ENCODE measurements around the gene RABEP1. TPM values are rescaled to one million over a fixed set of nuclear protein-coding genes. Genes with fewer than 3 reads are reported as not detected.
A peak's percentile ranks its signal among the peaks of the same experiment; 100 is the strongest.

Gene RABEP1
- polyA plus RNA-seq, 3 donors = 12.7 to 19.1 (median 13.7) TPM

DNA sequence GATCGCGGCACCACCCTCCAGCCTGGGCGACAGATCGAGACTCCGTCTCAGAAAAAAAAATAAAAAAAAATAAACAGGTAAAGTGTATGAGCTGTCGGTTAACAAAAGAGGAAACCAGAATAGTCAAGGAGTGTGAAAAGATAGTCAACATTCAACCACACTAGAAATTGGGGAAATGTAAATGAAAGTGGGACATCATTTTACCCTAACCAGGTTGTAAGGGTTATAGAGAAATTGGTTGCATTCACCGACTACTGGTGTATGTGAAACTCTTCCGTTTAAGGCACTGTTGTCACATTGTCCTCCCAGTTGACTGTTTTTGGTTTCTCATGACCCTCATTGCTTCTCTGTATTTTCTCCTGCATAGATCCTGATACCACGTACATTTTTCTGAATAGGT lies 62.8 kb downstream of the RABEP1 start:
- no peak for TF ChIP-seq CTCF (IDR thresholded peaks at IDR 0.05)
- H3K4me2 ChIP-seq (replicated peaks; ENCODE audit: extremely low read depth, low read length, poor library complexity, severe bottlenecking) = no peak overlapping the region
- Mint-ChIP-seq H3K4me1 (no peaks in the 10 kb centered on the region), H3K36me3 (peaks cover 42 to 60% of the 10 kb centered on the region in 2 donors), H3K27ac (no peak overlapping the region), H3K27me3 (ENCODE audit: low read depth in 3 of 3) (peaks cover 0 to 1% (median 0%) of the 10 kb centered on the region in 3 donors), H3K9me3 (no peaks in the 10 kb centered on the region), H3K4me3 (no peak overlapping the region)
- H3K36me3 ChIP-seq (replicated peaks in 1 of 2; ENCODE audit: control insufficient read depth in 1 of 2, insufficient read depth in 2 of 2, low read length in 2 of 2) = peaks cover 52 to 74% of the 10 kb centered on the region in 2 donors
- no peak overlapping the region for H3K4me3 ChIP-seq (replicated peaks in 1 of 3; ENCODE audit: low read depth in 2 of 3, low read length in 3 of 3)
- no peak overlapping the region for H3K27ac ChIP-seq (ENCODE audit: low read depth in 1 of 2, low read length in 2 of 2)
- no peak overlapping the region for H3K9ac ChIP-seq (ENCODE audit: insufficient read depth, low read length, poor library complexity, severe bottlenecking)
- H4K20me1 ChIP-seq (ENCODE audit: insufficient read depth, low read length) = no peaks in the 10 kb centered on the region
- no peaks in the 10 kb centered on the region for H3K9me3 ChIP-seq (replicated peaks in 1 of 2; ENCODE audit: control insufficient read depth in 1 of 2, insufficient read depth in 1 of 2, low read length in 2 of 2)
- H2AFZ ChIP-seq (ENCODE audit: insufficient read depth, low read depth, low read length, poor library complexity, severe bottlenecking) = no peak overlapping the region
- WGBS (ENCODE audit: insufficient coverage) = no CpG with 5 or more reads among the region's 9 CpGs
- H3K27me3 ChIP-seq (ENCODE audit: control insufficient read depth in 2 of 2, insufficient read depth in 2 of 2, low read length in 2 of 2) = no peaks in the 10 kb centered on the region
- no peaks in the 10 kb centered on the region for H3K4me1 ChIP-seq (ENCODE audit: control insufficient read depth in 1 of 2, insufficient read depth in 2 of 2, low read length in 2 of 2)
- no peaks in the 10 kb centered on the region for H3K79me2 ChIP-seq (ENCODE audit: insufficient read depth, low read length)
- no peak for DNase-seq
- intact Hi-C loops (cut with micrococcal nuclease) = no loop called here

DNA sequence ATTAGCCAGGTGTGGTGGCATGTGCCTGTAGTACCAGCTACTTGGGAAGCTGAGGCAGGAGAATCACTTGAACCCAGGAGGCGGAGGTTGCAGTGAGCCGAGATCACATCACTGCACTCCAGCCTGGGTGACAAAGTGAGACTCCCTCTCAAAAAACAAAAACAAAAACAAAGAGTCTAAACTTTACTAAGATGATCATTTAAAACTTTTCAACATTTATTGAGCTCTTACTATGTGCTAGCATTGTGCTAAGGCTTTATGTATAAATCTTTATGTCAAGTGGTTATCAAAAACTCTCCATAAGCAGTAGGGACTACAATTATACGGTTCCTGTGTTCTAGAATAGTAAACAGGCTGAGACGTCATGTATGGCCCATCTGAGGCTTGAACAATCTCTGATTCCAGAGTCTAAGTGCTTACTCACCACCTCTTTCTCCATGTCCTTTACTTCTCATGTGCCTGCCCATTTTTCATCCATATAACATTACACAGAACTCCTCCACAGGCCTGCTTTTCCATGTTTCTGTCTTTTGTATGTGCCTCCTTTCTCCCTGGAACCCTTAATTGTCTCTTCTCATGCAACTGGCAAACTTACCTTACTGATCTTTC lies 70.7 kb downstream of the RABEP1 start:
- peaks cover 75 to 96% of the 10 kb centered on the region in 2 donors for H3K36me3 Mint-ChIP-seq
- H3K9ac ChIP-seq (ENCODE audit: insufficient read depth, low read length, poor library complexity, severe bottlenecking) = no peak overlapping the region
- TF ChIP-seq CTCF (IDR thresholded peaks at IDR 0.05) = no peak
- no peak for DNase-seq
- no peaks in the 10 kb centered on the region for H3K4me1 ChIP-seq (ENCODE audit: control insufficient read depth in 1 of 2, insufficient read depth in 2 of 2, low read length in 2 of 2)
- H3K4me3 ChIP-seq (replicated peaks in 1 of 3; ENCODE audit: low read depth in 2 of 3, low read length in 3 of 3) = no peak overlapping the region
- H3K27me3 ChIP-seq (ENCODE audit: control insufficient read depth in 2 of 2, insufficient read depth in 2 of 2, low read length in 2 of 2) = no peaks in the 10 kb centered on the region
- H3K27ac ChIP-seq (ENCODE audit: low read depth in 1 of 2, low read length in 2 of 2) = no peak overlapping the region
- no peaks in the 10 kb centered on the region for H3K4me1 Mint-ChIP-seq
- H3K4me3 Mint-ChIP-seq = no peak overlapping the region
- H3K79me2 ChIP-seq (ENCODE audit: insufficient read depth, low read length) = no peaks in the 10 kb centered on the region
- no peak overlapping the region for H2AFZ ChIP-seq (ENCODE audit: insufficient read depth, low read depth, low read length, poor library complexity, severe bottlenecking)
- intact Hi-C loops (cut with micrococcal nuclease) = no loop called here
- peaks cover 76 to 100% of the 10 kb centered on the region in 2 donors for H3K36me3 ChIP-seq (replicated peaks in 1 of 2; ENCODE audit: control insufficient read depth in 1 of 2, insufficient read depth in 2 of 2, low read length in 2 of 2)
- H3K9me3 Mint-ChIP-seq = no peaks in the 10 kb centered on the region
- no peaks in the 10 kb centered on the region for H3K9me3 ChIP-seq (replicated peaks in 1 of 2; ENCODE audit: control insufficient read depth in 1 of 2, insufficient read depth in 1 of 2, low read length in 2 of 2)
- peak overlapping the region in 1 of 7 donors; percentile 34 for H3K27ac Mint-ChIP-seq
- peaks cover 0 to 1% (median 0%) of the 10 kb centered on the region in 3 donors for H3K27me3 Mint-ChIP-seq (ENCODE audit: low read depth in 3 of 3)
- 92% methylated on average over 2 of the region's 4 CpGs for WGBS (ENCODE audit: insufficient coverage)
- H4K20me1 ChIP-seq (ENCODE audit: insufficient read depth, low read length) = no peaks in the 10 kb centered on the region
- H3K4me2 ChIP-seq (replicated peaks; ENCODE audit: extremely low read depth, low read length, poor library complexity, severe bottlenecking) = no peak overlapping the region
